Fibroblast of skin of left quadriceps (primary cell): Measurements from ENCODE around the gene NUP210.
"Not testable (repeated sequence)": the region's sequence is repeated elsewhere in the genome, so short reads cannot be mapped to it uniquely, and the experiment has no call there.

Experiments used
- DNase-seq, 2 experiments: peaks; one replicate each; pipeline ENCODE4 v3.0.0-alpha.2; 2013; ENCODE audit warnings: low read depth in 2 of 2

NUP210 gene

GRCh38 chr3:13420045-13420830 lies at the start of gene NUP210:
TSS of gene NUP210 (minus strand) at chr3:13420322. CDS start at chr3:13420226, 96 bp downstream.
- no peak for DNase-seq

GRCh38 chr3:13466781-13467180 lies 46.7 kb upstream of the NUP210 start:
- no peak for DNase-seq

DNA sequence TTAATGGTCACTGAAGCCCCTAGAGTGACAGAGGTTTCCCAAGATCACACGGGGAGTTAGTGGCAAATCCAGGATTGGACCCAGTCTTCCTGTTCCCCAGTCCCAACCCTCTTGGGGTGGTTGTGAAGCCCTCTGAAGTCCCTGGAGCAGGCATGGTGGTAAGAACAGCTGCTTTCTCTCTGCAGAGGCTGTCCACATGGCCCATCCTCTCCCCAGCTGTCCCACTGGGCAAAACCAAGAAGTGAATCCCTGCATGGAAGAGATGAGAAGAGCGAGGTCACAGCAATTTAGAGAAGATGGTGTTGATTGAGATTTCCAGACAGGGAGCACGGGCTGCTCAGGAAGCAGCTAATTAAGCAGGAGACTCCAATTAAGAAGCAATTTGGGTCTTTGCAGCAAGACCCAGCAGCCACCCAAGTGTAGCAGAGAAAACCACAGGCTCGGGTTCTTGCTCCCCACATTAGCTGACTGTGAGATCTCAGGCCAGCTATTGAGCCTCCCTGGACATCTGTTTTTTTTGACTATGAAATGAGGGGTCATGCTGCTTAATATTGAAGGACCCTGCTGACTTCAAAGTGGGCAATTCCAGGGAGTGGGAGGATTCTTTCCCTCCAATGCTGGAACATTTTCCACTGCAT lies 45.2 kb upstream of the NUP210 start:
- DNase-seq = no peak

DNA sequence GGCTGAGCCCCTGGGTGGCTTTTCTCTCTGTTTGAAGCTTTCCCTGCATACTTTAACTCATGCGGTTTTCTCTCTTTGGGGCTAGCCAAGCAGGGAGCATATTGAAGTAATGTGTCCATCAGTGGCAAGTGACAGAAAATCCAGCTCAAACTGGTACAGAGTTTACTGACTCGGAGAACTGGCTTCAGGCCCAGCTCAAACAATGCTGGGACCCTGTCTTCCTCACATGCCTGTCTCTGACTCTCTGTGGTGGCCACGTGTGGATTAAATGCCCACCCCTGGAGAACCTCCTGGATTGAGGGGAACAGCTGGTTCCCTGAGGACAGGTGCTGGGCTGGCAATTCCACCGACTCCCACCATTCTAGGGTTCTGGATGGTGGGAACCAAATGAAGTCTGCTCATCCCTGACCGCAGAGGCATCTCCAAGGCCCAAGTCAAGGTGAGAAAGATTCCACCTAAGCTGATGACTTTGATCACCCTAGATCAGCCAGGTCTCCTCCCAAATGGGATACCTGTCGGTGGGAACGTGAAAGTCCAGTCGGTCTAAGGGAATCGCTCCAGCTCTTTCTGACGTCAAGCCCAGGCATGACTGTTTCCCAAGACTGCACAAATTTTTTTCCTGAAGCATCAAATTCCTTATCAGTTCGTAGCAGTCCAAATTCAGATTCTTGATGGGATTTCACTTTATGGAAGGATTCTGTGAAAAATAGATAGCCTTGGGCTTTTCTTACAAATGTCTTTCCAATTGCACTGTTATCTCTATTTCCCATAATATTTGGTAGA lies 43.7 kb upstream of the NUP210 start:
- no peak for DNase-seq

- DNase-seq = no peak
Observed at GRCh38 chr3:13462822-13463221, 42.7 kb upstream of the NUP210 start.

GRCh38 chr3:13462125-13462629 lies 42.1 kb upstream of the NUP210 start:
- DNase-seq = no peak

GRCh38 chr3:13461169-13462124 lies 41.3 kb upstream of the NUP210 start:
- no peak for DNase-seq

DNA sequence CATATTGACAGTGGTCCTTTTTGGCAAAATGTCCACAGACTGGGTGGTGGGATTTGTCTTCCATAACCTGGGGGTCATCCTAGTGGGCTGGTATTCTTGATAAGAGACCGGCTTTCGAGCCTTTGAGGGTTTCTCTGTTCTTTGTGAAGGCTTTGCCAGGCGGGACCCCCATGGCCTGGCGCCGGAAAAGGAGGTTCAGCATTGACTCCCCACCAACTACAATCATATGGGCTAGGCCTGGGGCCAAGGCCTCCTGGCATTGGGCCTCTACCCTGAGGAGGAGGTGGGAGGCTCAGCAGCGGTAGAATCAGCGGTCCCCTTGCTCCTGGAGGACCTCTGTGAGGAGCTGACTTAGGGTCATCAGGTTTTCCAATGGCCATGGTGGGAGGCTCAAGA lies 40.2 kb upstream of the NUP210 start:
- no peak for DNase-seq

GRCh38 chr3:13459605-13460340 lies 39.7 kb upstream of the NUP210 start:
- no peak for DNase-seq

DNA sequence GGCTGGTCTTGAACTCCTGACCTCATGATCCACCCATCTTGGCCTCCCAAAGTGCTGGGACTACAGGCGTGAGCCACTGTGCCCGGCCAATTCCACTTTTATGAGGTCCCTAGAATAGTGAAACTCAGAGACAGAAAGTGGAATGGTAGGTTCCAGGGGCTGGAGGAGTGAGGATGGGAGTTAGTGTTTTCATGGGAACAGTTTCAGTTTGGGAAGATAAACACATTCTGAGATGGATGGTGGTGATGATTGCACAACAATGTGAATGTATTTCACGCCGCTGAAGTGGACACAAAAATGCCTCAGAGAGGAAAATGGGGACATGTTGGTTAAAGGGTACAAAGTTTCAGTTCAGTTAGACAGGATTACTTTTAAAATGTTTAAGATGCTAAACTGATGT lies 37.5 kb upstream of the NUP210 start:
- no peak for DNase-seq

GRCh38 chr3:13455644-13456043 lies 35.5 kb upstream of the NUP210 start:
- no peak for DNase-seq

GRCh38 chr3:13452490-13453335 lies 32.6 kb upstream of the NUP210 start:
- peak; percentile 24 to 25 for DNase-seq

GRCh38 chr3:13451301-13451673 lies 31.2 kb upstream of the NUP210 start:
- no peak for DNase-seq

DNA sequence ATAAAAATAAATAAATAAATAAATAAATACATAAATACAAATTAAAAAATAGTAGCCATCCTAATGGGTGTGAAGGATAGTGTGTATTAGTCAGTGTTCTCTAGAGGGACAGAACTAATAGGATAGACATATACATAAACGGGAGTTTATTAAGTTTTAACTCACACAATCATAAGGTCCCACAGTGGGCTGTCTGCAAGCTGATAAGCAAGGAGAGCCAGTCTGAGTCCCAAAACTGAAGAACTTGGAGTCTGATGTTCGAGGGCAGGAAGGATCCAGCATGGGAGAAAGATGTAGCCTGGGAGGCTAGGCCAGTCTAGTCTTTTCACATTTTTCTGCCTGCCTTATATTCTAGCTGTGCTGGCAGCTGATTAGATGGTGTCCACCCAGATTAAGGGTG lies 22.8 kb upstream of the NUP210 start:
- not testable (repeated sequence) for DNase-seq

DNA sequence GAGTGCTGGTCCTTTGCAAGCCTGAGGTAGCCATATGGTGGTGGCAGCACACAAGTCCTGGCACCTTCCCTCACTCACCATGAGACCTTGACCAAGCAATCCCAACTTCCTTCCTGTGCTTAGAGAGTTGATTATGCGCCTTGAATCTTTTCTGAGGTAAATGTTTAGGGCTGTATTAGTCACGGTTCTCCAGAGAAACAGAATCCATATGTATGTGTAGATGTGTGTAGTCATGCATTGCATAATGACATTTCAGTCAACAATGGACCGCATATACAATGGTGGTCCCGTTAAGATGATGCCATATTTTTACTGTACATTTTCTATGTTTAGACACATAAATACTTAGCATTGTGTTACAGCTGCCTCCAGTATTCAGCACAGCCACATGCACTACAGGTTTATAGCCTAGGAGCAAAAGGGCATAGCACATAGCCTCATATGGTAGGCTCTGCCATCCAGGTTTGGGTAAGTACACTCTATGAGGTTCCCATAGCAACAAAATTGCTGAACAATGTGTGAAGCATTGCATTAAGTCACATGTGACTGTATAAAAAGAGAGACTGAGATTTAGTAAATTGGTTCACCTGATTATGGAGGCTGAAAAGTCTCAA lies 20.2 kb upstream of the NUP210 start:
- DNase-seq = no peak

DNA sequence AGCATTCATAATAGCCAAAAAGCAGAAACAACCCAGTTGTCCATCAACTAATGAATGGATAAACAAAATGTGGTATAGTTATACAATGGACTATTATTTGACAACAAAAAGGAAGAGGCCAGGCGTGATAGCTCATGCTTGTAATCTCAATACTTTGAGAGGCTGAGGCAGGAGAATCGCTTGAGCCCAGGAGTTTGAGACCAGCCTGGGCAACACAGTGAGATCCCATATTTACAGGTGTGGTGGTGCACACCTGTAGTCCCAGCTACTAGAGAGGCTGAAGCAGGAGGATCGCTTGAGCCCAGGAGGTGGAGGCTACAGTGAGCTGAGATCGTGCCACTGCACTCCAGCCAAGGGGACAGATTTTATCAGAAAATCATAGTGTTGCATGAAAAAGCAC lies 16.1 kb upstream of the NUP210 start:
- not testable (repeated sequence) for DNase-seq

DNA sequence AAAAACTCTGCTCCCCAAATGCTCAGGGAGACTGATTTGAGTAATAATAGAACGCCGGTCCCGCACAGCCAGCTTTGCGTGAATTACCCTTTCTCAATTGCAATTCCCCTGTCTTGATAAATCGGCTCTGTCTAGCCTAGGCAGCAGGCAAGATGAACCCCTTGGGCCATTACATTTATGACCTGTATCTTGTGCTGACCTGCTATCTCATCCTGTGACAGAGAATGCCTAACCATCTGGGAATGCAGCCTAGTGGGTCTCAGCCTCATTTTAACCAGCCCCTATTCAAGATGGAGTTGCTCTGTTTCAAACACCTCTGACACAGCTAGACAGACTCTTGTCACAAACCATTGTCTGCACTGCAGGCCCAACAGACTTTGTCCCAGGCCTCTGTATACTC lies 13.8 kb upstream of the NUP210 start:
- DNase-seq = no peak

DNA sequence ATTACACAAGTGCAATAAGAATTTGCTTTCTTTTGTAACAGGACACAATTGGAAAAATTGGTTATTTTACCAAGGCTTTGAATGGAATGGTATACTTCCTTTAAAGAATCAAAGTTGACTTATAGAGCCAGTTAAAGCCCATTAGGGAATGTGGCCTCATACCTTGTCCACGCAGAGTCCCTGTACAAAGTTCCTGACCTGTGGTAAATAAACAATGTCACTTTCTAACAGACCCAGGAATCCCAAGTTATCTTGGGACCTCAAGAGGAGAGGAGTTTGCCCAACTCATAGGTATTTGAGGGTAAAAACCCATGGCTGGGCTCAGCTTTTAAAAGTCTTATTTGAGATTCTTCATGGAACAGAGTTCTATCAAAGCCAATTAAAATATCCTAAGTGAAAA lies 12.0 kb upstream of the NUP210 start:
- no peak for DNase-seq

DNA sequence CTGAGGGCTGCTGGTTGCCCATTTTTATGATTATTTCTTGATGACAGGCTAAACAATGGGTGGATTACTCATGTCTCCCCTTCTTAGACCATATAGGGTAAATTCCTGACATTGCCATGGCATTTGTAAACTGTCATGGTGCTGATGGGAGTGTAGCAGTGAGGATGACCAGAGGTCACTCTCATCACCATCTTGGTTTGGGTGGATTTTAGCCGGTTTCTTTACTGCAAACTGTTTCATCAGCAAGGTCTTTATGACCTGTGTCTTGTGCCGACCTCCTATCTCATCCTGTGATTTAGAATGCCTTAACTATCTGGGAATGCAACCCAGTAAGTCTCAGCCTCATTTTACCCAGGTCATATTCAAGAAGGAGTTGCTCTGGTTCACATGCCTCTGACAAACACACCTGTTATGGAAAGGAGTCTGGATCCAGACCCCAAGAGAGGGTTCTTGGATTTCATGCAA lies 10.3 kb upstream of the NUP210 start:
- not testable (repeated sequence) for DNase-seq
